Heart right ventricle (tissue), 16 donors: ENCODE data around the gene IKZF3. TPM values are rescaled to one million over a fixed set of nuclear protein-coding genes. Genes with fewer than 3 reads are reported as not detected.
A peak's percentile ranks its signal among the peaks of the same experiment; 100 is the strongest.

Experiments
- ATAC-seq, 8 donors: fragments of 200-7000 bp; cut with Tn5 transposase; one replicate each; pipeline ENCODE4 v1.9.1; 2020; ENCODE audit warnings: mild to moderate bottlenecking in 8 of 8, moderate library complexity in 8 of 8, moderate number of reproducible peaks in 1 of 8
- DNase-seq, 2 donors: peaks; one replicate each; pipeline ENCODE4 v3.0.0-alpha.2; 2020
- H3K27ac ChIP-seq, 10 donors: fragments of 200-600 bp; sonication (generic) in 2 of 10; one replicate each; pipeline versions ENCODE4 v1.5.0 to v1.8.0; 2020 to 2022; ENCODE audit warnings: mild to moderate bottlenecking in 3 of 10
- H3K27me3 ChIP-seq, 7 donors: fragments of 200-600 bp; one replicate each; pipeline ENCODE4 v1.8.0; 2021 to 2022; ENCODE audit warnings: mild to moderate bottlenecking in 2 of 7
- H3K36me3 ChIP-seq, 9 donors: fragments of 200-600 bp; sonication (generic) in 1 of 9; one replicate each; pipeline versions ENCODE4 v1.5.0 to v1.8.0; 2020 to 2022; ENCODE audit warnings: mild to moderate bottlenecking in 2 of 9
- H3K4me1 ChIP-seq, 9 donors: fragments of 200-600 bp; sonication (generic) in 1 of 9; one replicate each; pipeline versions ENCODE4 v1.5.0 to v1.8.0; 2020 to 2022; ENCODE audit warnings: mild to moderate bottlenecking in 4 of 9
- H3K4me3 ChIP-seq, 10 donors: fragments of 200-600 bp; sonication (generic) in 2 of 10; one replicate each; pipeline versions ENCODE4 v1.5.0 to v1.8.0; 2020 to 2022; ENCODE audit warnings: mild to moderate bottlenecking in 7 of 10, moderate library complexity in 2 of 10
- H3K9me3 ChIP-seq, 11 donors: fragments of 200-600 bp in 10 of 11; sonication (generic) in 2 of 11; one replicate each; pipeline versions ENCODE4 v1.5.0 to v1.8.0; 2013 to 2022; ENCODE audit warnings: mild to moderate bottlenecking in 2 of 11, control low read depth in 1 of 11, moderate library complexity in 1 of 11
- WGBS, 2 donors: extraction: QIAGEN DNeasy Blood & Tissue Kit; methylation state at CpG; one replicate each; pipeline ENCODE4 v1.1.7; 2013; ENCODE audit warnings: inconsistent platforms in 1 of 2; 5-methylcytosine and 5-hydroxymethylcytosine counted together
- intact Hi-C, 10 donors: fragments of 100-400 bp; cut with DNase I; formaldehyde crosslinking; loops; one replicate each; pipeline versions ENCODE4 v1.11.1 to v1.14.2; 2022
- polyA plus RNA-seq, 2 donors: library from polyadenylated mRNA; stranded (reverse); fragments of 200-250 nt; gene quantifications; one replicate each; pipeline ENCODE4 v1.2.3, GENCODE V29; 2013
- total RNA-seq, 10 donors: library from RNA; stranded (reverse); fragmentation: NEBNext Ultra II Directional in 3 of 10; extraction: Animal tissue kit (Norgen Biotek cat#: 25700) in 3 of 10; gene quantifications; one replicate each; pipeline versions ENCODE4 v1.2.1 to v1.2.4, GENCODE V29; 2021 to 2023
- TF ChIP-seq, protein P1 (sequence below), 9 donors: fragments of 200-600 bp; sonication (generic) in 2 of 9; IDR thresholded peaks; one replicate each; pipeline versions ENCODE4 v1.5.0 to v1.8.0; 2021 to 2022; ENCODE audit warnings: antibody characterized with exemption in 9 of 9, mild to moderate bottlenecking in 5 of 9, moderate library complexity in 1 of 9
- donor health status: Arrhythmogenic right ventricular cardiomyopathy.
- donor health status: ischemic (EF 13 %, LVEDD 7.1; RV severe dilation, severe dysfunction).
- donor health status: healthy with polysubstance abuse.
- donor health status: DM: no; HTN: yes; CAD: no.
- donor health status: DM: no; HTN: no; CAD: no.
- donor health status: ischemic (EF 25% LVEDD 6.9; RV normal size, moderate dysfunction).
- donor health status: ischemic (EF 25% LVEDD 5.7; RV mildly dilated, moderate dysfunction).
- donor health status: healthy.
- donor health status: DM: yes; HTN: yes; CAD: no.
- donor health status: Ischemic cardiomyopathy.
- donor health status: ischemic (EF 35%, LVEDD 5.7; RV mildly dilated, moderate dysfunction).
- donor health status: nonischemic (EF 11% LVEDD 7.7; RV severe dilation, severe dysfunction).
- donor health status: DM: yes; HTN: yes; CAD: no.
- donor health status: PGD.
- donor health status: ischemic (EF 29% LVEDD 5.4; RV normal size, mild dysfunction).
- donor health status: nonischemic (EF 23%, LVEDD 6.1; RV moderate dilation, normal function).

IKZF3 gene
- total and polyA plus RNA-seq, 12 donors = 0.06 to 5.0 (median 0.26) TPM

DNA sequence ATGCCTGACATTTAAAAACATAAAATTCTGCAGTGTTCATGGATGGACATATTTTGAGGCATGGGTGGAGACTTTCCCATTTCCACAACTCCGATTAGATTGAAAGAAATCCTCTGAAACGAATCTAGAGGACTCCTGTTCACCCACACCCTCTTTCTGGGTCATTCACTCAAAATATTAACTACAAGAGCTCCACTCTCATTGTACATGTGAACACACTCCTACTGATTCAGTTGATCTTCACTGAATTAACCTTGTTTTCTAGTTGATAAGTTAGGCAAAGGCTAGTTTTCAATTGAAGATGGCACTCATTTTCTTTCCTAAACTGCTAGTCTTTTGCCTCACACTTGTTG lies 82.3 kb downstream of the IKZF3 start:
- TF ChIP-seq, protein P1, sequence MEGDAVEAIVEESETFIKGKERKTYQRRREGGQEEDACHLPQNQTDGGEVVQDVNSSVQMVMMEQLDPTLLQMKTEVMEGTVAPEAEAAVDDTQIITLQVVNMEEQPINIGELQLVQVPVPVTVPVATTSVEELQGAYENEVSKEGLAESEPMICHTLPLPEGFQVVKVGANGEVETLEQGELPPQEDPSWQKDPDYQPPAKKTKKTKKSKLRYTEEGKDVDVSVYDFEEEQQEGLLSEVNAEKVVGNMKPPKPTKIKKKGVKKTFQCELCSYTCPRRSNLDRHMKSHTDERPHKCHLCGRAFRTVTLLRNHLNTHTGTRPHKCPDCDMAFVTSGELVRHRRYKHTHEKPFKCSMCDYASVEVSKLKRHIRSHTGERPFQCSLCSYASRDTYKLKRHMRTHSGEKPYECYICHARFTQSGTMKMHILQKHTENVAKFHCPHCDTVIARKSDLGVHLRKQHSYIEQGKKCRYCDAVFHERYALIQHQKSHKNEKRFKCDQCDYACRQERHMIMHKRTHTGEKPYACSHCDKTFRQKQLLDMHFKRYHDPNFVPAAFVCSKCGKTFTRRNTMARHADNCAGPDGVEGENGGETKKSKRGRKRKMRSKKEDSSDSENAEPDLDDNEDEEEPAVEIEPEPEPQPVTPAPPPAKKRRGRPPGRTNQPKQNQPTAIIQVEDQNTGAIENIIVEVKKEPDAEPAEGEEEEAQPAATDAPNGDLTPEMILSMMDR (IDR thresholded peaks at IDR 0.05) = no peak
- ATAC-seq (no peak), DNase-seq (no peak)
- H3K27me3 ChIP-seq = peaks cover 0 to 77% (median 47%) of the 10 kb centered on the region in 7 donors
- H3K27ac ChIP-seq = peak overlapping the region in 1 of 10 donors; percentile 9
- intact Hi-C loops = no loop called here
- no peak overlapping the region for H3K4me3 ChIP-seq
- H3K9me3 ChIP-seq = no peaks in the 10 kb centered on the region
- no peaks in the 10 kb centered on the region for H3K36me3 ChIP-seq
- 49 to 63% methylated on average over 2 of the region's 2 CpGs for WGBS, 2 donors
- H3K4me1 ChIP-seq = peaks cover 0 to 43% (median 0%) of the 10 kb centered on the region in 9 donors

GRCh38 chr17:39781031-39781860 lies 82.9 kb downstream of the IKZF3 start:
- H3K4me1 ChIP-seq = peaks cover 0 to 43% (median 0%) of the 10 kb centered on the region in 9 donors
- TF ChIP-seq, protein P1 (IDR thresholded peaks at IDR 0.05) = no peak

DNA sequence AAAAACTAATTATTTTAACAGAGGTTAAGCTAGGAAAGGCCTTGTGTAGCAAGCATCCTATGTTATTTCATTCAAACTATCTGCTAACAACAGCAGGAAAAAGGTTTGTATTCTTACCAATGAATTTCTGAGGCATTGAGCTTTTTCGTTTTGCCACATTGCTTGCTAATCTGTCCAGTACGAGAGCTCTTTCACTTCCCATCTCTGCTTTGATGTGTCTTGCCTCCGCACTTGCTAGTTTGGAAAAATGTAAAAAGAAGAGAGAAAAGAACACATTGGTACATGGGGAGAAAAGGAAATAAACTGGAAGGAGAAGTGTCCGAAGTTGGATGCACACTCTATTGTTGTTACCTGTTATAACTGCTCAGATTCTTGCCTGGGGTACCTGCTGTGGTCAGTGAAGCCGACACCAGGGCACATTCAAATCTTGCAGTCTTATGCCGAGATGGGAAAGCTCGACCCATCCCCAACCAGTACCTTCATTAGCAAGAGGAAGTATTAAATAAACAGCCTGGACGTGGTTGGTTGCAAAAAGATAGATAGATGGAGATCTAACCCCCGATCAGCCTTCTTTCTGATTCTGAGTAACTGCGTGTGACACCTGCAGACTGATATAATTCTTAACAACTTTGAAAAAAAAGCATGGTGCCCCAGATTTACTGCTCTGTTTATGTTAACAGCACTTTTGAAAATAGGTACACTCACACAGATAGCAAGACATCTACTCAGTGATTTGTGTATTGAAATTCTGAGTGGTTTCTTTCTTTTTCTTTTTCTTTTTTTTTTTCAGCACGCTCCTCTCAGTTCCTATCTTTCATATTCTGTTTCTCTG lies 86.4 kb downstream of the IKZF3 start:
- ATAC-seq (no peak), DNase-seq (no peak)
- WGBS, 2 donors = 57 to 59% methylated on average over 11 of the region's 11 CpGs
- Histone ChIP-seq H3K4me1 (peaks cover 0 to 37% (median 0%) of the 10 kb centered on the region in 9 donors), H3K27me3 (peaks cover 0 to 87% (median 57%) of the 10 kb centered on the region in 7 donors), H3K27ac (peak overlapping the region in 1 of 10 donors; percentile 86), H3K36me3 (no peaks in the 10 kb centered on the region), H3K4me3 (peak overlapping the region in 1 of 10 donors; percentile 47), H3K9me3 (no peaks in the 10 kb centered on the region)
- intact Hi-C loops = no loop called here
- TF ChIP-seq, protein P1 (IDR thresholded peaks at IDR 0.05) = no peak

More at GRCh38 chr17:39781031-39781860, 82.9 kb downstream of the IKZF3 start:
- intact Hi-C loops = no loop called here
- no peaks in the 10 kb centered on the region for H3K9me3 ChIP-seq
- no peaks in the 10 kb centered on the region for H3K36me3 ChIP-seq
- ATAC-seq (no peak), DNase-seq (no peak)
- no peak overlapping the region for H3K4me3 ChIP-seq
- WGBS, 2 donors = 52 to 53% methylated on average over 6 of the region's 6 CpGs
- H3K27me3 ChIP-seq = peaks cover 0 to 81% (median 47%) of the 10 kb centered on the region in 7 donors
- peak overlapping the region in 1 of 10 donors; percentile 13 for H3K27ac ChIP-seq

DNA sequence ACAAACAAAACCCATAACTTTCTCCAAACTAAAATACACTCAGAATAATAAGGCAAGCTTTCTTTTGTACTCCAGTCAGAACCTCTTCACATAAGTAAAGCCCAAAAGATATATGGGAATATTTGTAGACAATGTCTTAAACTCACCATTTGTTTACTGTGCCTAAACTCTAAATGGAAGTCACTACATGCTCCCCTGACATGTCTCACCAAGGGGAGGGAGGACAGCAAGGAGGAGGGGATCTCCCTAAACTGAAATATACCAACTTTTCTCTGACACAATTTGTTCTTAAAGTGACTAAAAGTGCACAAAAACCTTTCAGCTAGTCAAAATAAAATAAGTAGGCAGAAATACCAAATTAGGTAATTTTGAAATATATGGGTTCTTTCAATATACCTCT lies 87.9 kb downstream of the IKZF3 start:
- peak overlapping the region in 1 of 10 donors; percentile 86 for H3K27ac ChIP-seq

More for the DNA sequence above, 87.9 kb downstream of the IKZF3 start:
- intact Hi-C loops = no loop called here
- H3K27me3 ChIP-seq = peaks cover 0 to 84% (median 50%) of the 10 kb centered on the region in 7 donors
- TF ChIP-seq, protein P1 (IDR thresholded peaks at IDR 0.05) = no peak
- no peaks in the 10 kb centered on the region for H3K9me3 ChIP-seq
- no peak for DNase-seq
- no peak for ATAC-seq
- H3K4me1 ChIP-seq = peaks cover 0 to 27% (median 0%) of the 10 kb centered on the region in 9 donors
- peak overlapping the region in 1 of 10 donors; percentile 47 for H3K4me3 ChIP-seq
- H3K36me3 ChIP-seq = no peaks in the 10 kb centered on the region
